Esophagus squamous epithelium (tissue), 4 donors: ENCODE data around the gene GRID2.

Experiments used
- CTCF ChIP-seq, 6 experiments: fragments of 450-650 bp in 4 of 6; fragments of 200-600 bp in 2 of 6; sonication (generic) in 2 of 6; IDR thresholded peaks; one replicate each; pipeline ENCODE4 v1.5.1; 2016 to 2019; ENCODE audit warnings: antibody characterized with exemption in 6 of 6, mild to moderate bottlenecking in 4 of 6, moderate library complexity in 4 of 6
- POLR2A ChIP-seq, 4 donors: fragments of 450-650 bp; IDR thresholded peaks; one replicate each; pipeline ENCODE4 v1.6.1; 2017; ENCODE audit warnings: antibody characterized with exemption in 4 of 4, mild to moderate bottlenecking in 4 of 4, moderate library complexity in 3 of 4

- no peak for TF ChIP-seq POLR2A (IDR thresholded peaks at IDR 0.05)
- peak in 1 of 6 experiments; percentile 5 for TF ChIP-seq CTCF (IDR thresholded peaks at IDR 0.05)
Observed at GRCh38 chr4:93184053-93184452, 880.3 kb downstream of the GRID2 start.
